HG02938 (cell line): ENCODE data around the gene PTPRD.

Experiments used
- ATAC-seq: cut with Tn5 transposase; IDR thresholded peaks from one replicate; pipeline ENCODE4 v1.9.1; 2021; ENCODE audit warnings: mild to moderate bottlenecking, moderate library complexity; ENCODE audit not compliant: unreplicated experiment

PTPRD gene

GRCh38 chr9:8572209-8572608 lies 2040.6 kb downstream of the PTPRD start:
- ATAC-seq: no peak

- ATAC-seq: no peak
These were observed 2041.2 kb downstream of the PTPRD start for GRCh38 chr9:8571643-8572042.

GRCh38 chr9:8570776-8571175 lies 2042.0 kb downstream of the PTPRD start:
- no peak for ATAC-seq

- no peak for ATAC-seq
These were observed 2043.0 kb downstream of the PTPRD start for GRCh38 chr9:8569823-8570222.

GRCh38 chr9:8567963-8568579 lies 2044.7 kb downstream of the PTPRD start:
- no peak for ATAC-seq

- ATAC-seq: no peak
These were observed 2047.8 kb downstream of the PTPRD start for GRCh38 chr9:8564960-8565359.

GRCh38 chr9:8560560-8561525 lies 2052.0 kb downstream of the PTPRD start:
- ATAC-seq: no peak

- no peak for ATAC-seq
These were observed 2054.6 kb downstream of the PTPRD start for GRCh38 chr9:8558176-8558575.

GRCh38 chr9:8555762-8556500 lies 2056.9 kb downstream of the PTPRD start:
- ATAC-seq: no peak

- no peak for ATAC-seq
These were observed 2059.4 kb downstream of the PTPRD start for GRCh38 chr9:8553444-8553843.

GRCh38 chr9:8552732-8553131 lies 2060.1 kb downstream of the PTPRD start:
- ATAC-seq: no peak

GRCh38 chr9:8549214-8549613 lies 2063.6 kb downstream of the PTPRD start:
- ATAC-seq: no peak

GRCh38 chr9:8543219-8543618 lies 2069.6 kb downstream of the PTPRD start:
- ATAC-seq: no peak

- no peak for ATAC-seq
These were observed 2070.3 kb downstream of the PTPRD start for GRCh38 chr9:8542537-8542936.

- ATAC-seq: no peak
These were observed 2073.1 kb downstream of the PTPRD start for GRCh38 chr9:8539681-8540197.

- no peak for ATAC-seq
These were observed 2076.0 kb downstream of the PTPRD start for GRCh38 chr9:8536845-8537244.

- ATAC-seq: no peak
These were observed 2078.0 kb downstream of the PTPRD start for GRCh38 chr9:8534828-8535227.

GRCh38 chr9:8533681-8534080 lies 2079.1 kb downstream of the PTPRD start:
- no peak for ATAC-seq

- ATAC-seq: no peak
These were observed 2080.9 kb downstream of the PTPRD start for GRCh38 chr9:8531826-8532415.

GRCh38 chr9:8521112-8521511 lies 2091.7 kb downstream of the PTPRD start:
- no peak for ATAC-seq

- no peak for ATAC-seq
These were observed 2097.1 kb downstream of the PTPRD start for GRCh38 chr9:8515748-8516147.
